Endothelial cell of umbilical vein (primary cell): ENCODE data around the gene OR10A2. TPM values are rescaled to one million over a fixed set of nuclear protein-coding genes. Genes with fewer than 3 reads are reported as not detected.

ENCODE experiments used
- BruUV-seq: library from RNA; stranded (reverse); fragments of 400-500 nt; replicated peaks from 2 replicates; lab custom pipeline; 2021; lab: Mats Ljungman, UMichigan
- CTCF ChIA-PET: fragments of 300-600, 350-600 bp; sonication (Branson Sonifier 250); formaldehyde crosslinking; loops from one replicate; lab custom pipeline; 2021; ENCODE audit warnings: antibody characterized with exemption, inconsistent platforms; lab: Charles Lee
- POLR2A ChIA-PET: fragments of 300-600, 350-600 bp; sonication (Branson Sonifier 250); formaldehyde crosslinking; loops from one replicate; lab custom pipeline; 2021; ENCODE audit warnings: antibody characterized with exemption, inconsistent platforms; lab: Charles Lee
- DNase-seq: peaks from one replicate; pipeline ENCODE4 v3.0.0-alpha.2; 2011; ENCODE audit warnings: low read depth, low spot score
- FAIRE-seq: peaks from 2 replicates; lab custom pipeline; 2011; peaks lifted over from hg19 to GRCh38; lab: Jason Lieb, UNC
- H2AFZ ChIP-seq: 2 replicates; pipeline ENCODE4 v1.6.0; 2012; ENCODE audit warnings: low read depth, low read length, control low read depth, inconsistent platforms
- H3K27ac ChIP-seq: 2 replicates; pipeline ENCODE4 v1.5.1; 2011; ENCODE audit warnings: low read depth, mild to moderate bottlenecking, control low read depth, low read length, moderate library complexity; ENCODE audit not compliant: insufficient read depth
- H3K27me3 ChIP-seq, 2 experiments: 2 replicates each; pipeline versions ENCODE4 v1.6.0 to v1.6.1; 2011; ENCODE audit warnings: low read length in 2 of 2, mixed read lengths in 1 of 2; ENCODE audit not compliant: control insufficient read depth in 2 of 2, insufficient read depth in 2 of 2
- H3K36me3 ChIP-seq, 2 experiments: 2 replicates in 1 of 2; 3 replicates in 1 of 2; pipeline ENCODE4 v1.5.1; 2011; ENCODE audit warnings: low read length in 2 of 2, mild to moderate bottlenecking in 1 of 2, moderate library complexity in 1 of 2; ENCODE audit not compliant: control insufficient read depth in 2 of 2, insufficient read depth in 2 of 2; ENCODE audit errors: extremely low read depth in 1 of 2
- H3K4me1 ChIP-seq: 3 replicates; pipeline ENCODE4 v1.5.1; 2011; ENCODE audit warnings: mild to moderate bottlenecking, low read length; ENCODE audit not compliant: control insufficient read depth, insufficient read depth; ENCODE audit errors: extremely low read depth
- H3K4me2 ChIP-seq: 2 replicates; pipeline ENCODE4 v1.6.1; 2011; ENCODE audit warnings: low read length, control low read depth, mixed read lengths; ENCODE audit not compliant: insufficient read depth
- H3K4me3 ChIP-seq, 3 experiments: fragments of 200-600 bp in 1 of 3; sonication (generic), shearing (Covaris generic) in 1 of 3; replicated peaks in 1 of 3; 2 replicates each; pipeline ENCODE4 v1.5.1; 2011 to 2016; ENCODE audit warnings: control low read depth in 3 of 3, low read length in 3 of 3, mild to moderate bottlenecking in 2 of 3, inconsistent platforms in 1 of 3, low read depth in 1 of 3, moderate library complexity in 1 of 3; ENCODE audit not compliant: insufficient read depth in 1 of 3
- H3K79me2 ChIP-seq: 2 replicates; pipeline ENCODE4 v1.6.0; 2012; ENCODE audit warnings: low read length, inconsistent platforms; ENCODE audit not compliant: control insufficient read depth, insufficient read depth
- H3K9ac ChIP-seq: replicated peaks from 2 replicates; pipeline ENCODE3; 2011; ENCODE audit warnings: low read length, control low read depth; ENCODE audit not compliant: insufficient read depth; ENCODE audit errors: extremely low read depth
- H3K9me1 ChIP-seq: replicated peaks from 3 replicates; pipeline ENCODE4 v1.6.0; 2011; ENCODE audit warnings: mild to moderate bottlenecking, low read length; ENCODE audit not compliant: control insufficient read depth, insufficient read depth; ENCODE audit errors: extremely low read depth
- H3K9me3 ChIP-seq: replicated peaks from 2 replicates; pipeline ENCODE4 v1.5.1; 2012; ENCODE audit warnings: low read length, inconsistent platforms; ENCODE audit not compliant: control insufficient read depth, insufficient read depth
- H4K20me1 ChIP-seq: replicated peaks from 2 replicates; pipeline ENCODE3; 2011; ENCODE audit warnings: mild to moderate bottlenecking, low read length; ENCODE audit not compliant: control insufficient read depth, insufficient read depth; ENCODE audit errors: extremely low read depth
- EZH2 ChIP-seq: IDR thresholded peaks from 2 replicates; pipeline ENCODE4 v1.6.1; 2012; ENCODE audit warnings: borderline replicate concordance, low read depth, mild to moderate bottlenecking, moderate library complexity, low read length, inconsistent platforms; ENCODE audit not compliant: severe bottlenecking
- FOS ChIP-seq: IDR thresholded peaks from 2 replicates; pipeline ENCODE4 v1.6.1; 2011; ENCODE audit warnings: mild to moderate bottlenecking, low read length, moderate library complexity, borderline replicate concordance; ENCODE audit not compliant: insufficient read depth
- GATA2 ChIP-seq: IDR thresholded peaks from 2 replicates; pipeline ENCODE4 v1.7.0; 2011; ENCODE audit warnings: low read depth, mild to moderate bottlenecking, moderate library complexity, mixed read lengths, low read length; ENCODE audit not compliant: insufficient read length, insufficient read depth
- JUN ChIP-seq: IDR thresholded peaks from 2 replicates; pipeline ENCODE4 v1.6.1; 2011; ENCODE audit warnings: borderline replicate concordance, low read depth; ENCODE audit not compliant: insufficient read length, insufficient read depth
- MYC ChIP-seq: IDR thresholded peaks from one replicate; pipeline ENCODE4 v1.6.1; 2011; ENCODE audit warnings: mild to moderate bottlenecking, low read depth, low read length
- POLR2A ChIP-seq: IDR thresholded peaks from 2 replicates; pipeline ENCODE4 v1.6.1; 2012; ENCODE audit warnings: low read depth, mild to moderate bottlenecking, control low read depth, low read length
- POLR2AphosphoS5 ChIP-seq: IDR thresholded peaks from 2 replicates; pipeline ENCODE4 v1.6.1; 2012; ENCODE audit warnings: low read depth, mild to moderate bottlenecking, control low read depth, low read length, moderate library complexity; ENCODE audit not compliant: insufficient read depth
- dilution Hi-C: fragments of 300-500 bp; cut with MboI; formaldehyde crosslinking; loops from one replicate; pipeline ENCODE4 v1.15.0; 2019; ENCODE audit warnings: low sequenced_read_pairs; ENCODE audit not compliant: extremely low pct_ligation_motif_present
- intact Hi-C: fragments of 100-400 bp; cut with micrococcal nuclease; formaldehyde crosslinking; loops from one replicate; pipeline ENCODE4 v1.10.0; 2022
- polyA plus RNA-seq, 4 experiments: library from polyadenylated mRNA; depleted of rRNA in 3 of 4; stranded (reverse) in 3 of 4; unstranded in 1 of 4; fragments of >200 nt; gene quantifications; 2 replicates each; pipeline versions ENCODE4 v1.2.1 to v1.2.3, GENCODE V29; 2011 to 2012; ENCODE audit warnings: missing spikeins in 1 of 4
- total RNA-seq: library from RNA; stranded (reverse); gene quantifications from 2 replicates; pipeline ENCODE4 v1.2.3, GENCODE V29; 2021
- TF ChIP-seq, protein P1 (sequence below), 2 donors: IDR thresholded peaks; 1 replicate in 1 of 2; 2 replicates in 1 of 2; pipeline ENCODE4 v1.5.1; 2011; ENCODE audit warnings: low read length in 2 of 2, mild to moderate bottlenecking in 2 of 2, moderate library complexity in 2 of 2, control low read depth in 1 of 2, inconsistent platforms in 1 of 2, low read depth in 1 of 2; ENCODE audit not compliant: insufficient read depth in 1 of 2; ENCODE audit errors: extremely low read depth in 1 of 2
- TF ChIP-seq, protein P2 (sequence below): IDR thresholded peaks from 2 replicates; pipeline ENCODE4 v1.6.1; 2011; ENCODE audit not compliant: insufficient read depth, insufficient read length

Gene OR10A2
- total and polyA plus RNA-seq, 2 donors (not counting 3 experiments of a cell fraction or from before 2014, with no cell fraction given): not detected

DNA sequence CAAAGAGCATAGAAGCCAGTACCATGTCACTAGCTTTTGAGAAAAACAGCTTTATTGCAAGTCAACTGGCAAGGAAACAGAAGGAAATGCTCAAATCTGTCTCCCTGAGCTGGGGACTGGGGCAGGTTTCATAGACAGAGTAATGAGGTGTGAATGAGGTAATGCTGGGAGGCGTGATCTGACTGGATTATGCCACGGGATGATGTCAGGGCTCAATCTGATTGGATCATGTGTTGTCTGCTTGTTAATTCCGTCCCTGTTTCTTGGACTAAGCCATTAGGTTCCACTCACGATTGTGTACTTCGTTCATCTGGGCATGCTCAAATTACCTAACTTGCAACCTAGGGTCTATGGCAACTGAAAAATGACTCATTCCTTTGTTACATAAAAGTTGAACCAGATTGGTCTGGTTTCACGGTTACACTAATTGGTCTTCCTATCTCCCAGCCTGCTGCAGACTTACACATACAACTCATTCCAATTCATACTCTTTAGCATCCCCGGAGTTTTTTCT, 37.6 kb upstream of the OR10A2 start:
- TF ChIP-seq, protein P1, sequence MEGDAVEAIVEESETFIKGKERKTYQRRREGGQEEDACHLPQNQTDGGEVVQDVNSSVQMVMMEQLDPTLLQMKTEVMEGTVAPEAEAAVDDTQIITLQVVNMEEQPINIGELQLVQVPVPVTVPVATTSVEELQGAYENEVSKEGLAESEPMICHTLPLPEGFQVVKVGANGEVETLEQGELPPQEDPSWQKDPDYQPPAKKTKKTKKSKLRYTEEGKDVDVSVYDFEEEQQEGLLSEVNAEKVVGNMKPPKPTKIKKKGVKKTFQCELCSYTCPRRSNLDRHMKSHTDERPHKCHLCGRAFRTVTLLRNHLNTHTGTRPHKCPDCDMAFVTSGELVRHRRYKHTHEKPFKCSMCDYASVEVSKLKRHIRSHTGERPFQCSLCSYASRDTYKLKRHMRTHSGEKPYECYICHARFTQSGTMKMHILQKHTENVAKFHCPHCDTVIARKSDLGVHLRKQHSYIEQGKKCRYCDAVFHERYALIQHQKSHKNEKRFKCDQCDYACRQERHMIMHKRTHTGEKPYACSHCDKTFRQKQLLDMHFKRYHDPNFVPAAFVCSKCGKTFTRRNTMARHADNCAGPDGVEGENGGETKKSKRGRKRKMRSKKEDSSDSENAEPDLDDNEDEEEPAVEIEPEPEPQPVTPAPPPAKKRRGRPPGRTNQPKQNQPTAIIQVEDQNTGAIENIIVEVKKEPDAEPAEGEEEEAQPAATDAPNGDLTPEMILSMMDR (IDR thresholded peaks at IDR 0.05; ENCODE audit: extremely low read depth in 1 of 2, insufficient read depth in 1 of 2, low read depth in 1 of 2, low read length in 2 of 2): no peak
- TF ChIP-seq FOS (no peak), MYC (no peak), POLR2A (no peak), EZH2 (no peak), POLR2AphosphoS5 (no peak), GATA2 (no peak), JUN (no peak)
- TF ChIP-seq, protein P2, sequence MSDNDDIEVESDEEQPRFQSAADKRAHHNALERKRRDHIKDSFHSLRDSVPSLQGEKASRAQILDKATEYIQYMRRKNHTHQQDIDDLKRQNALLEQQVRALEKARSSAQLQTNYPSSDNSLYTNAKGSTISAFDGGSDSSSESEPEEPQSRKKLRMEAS: no peak
- H3K9me3 ChIP-seq: no peaks in the 10 kb centered on the region
- no peaks in the 10 kb centered on the region for H3K9me1 ChIP-seq
- no peak overlapping the region for H2AFZ ChIP-seq
- POLR2A ChIA-PET: no interaction called here
- CTCF ChIA-PET: interaction anchor here (1.3 to 3.8 kb wide), 2 partner anchors 8 to 13 kb away, joined by 3 to 27 read pairs; no protein-coding TSS in a partner anchor
- H3K36me3 ChIP-seq: no peaks in the 10 kb centered on the region
- no peak overlapping the region for H3K27ac ChIP-seq
- H3K4me1 ChIP-seq: no peaks in the 10 kb centered on the region
- no TSS peak for BruUV-seq
- H3K4me2 ChIP-seq: no peak overlapping the region
- intact Hi-C loops: no loop called here
- DNase-seq: no peak
- FAIRE-seq: no peak
- H3K27me3 ChIP-seq: no peaks in the 10 kb centered on the region
- dilution Hi-C loops: no loop called here
- H3K79me2 ChIP-seq: no peaks in the 10 kb centered on the region
- no peaks in the 10 kb centered on the region for H4K20me1 ChIP-seq
- H3K4me3 ChIP-seq: no peak overlapping the region
- no peak overlapping the region for H3K9ac ChIP-seq
